Measurements from ENCODE around the gene INCA1. TPM values are rescaled to one million over a fixed set of nuclear protein-coding genes. Genes with fewer than 3 reads are reported as not detected.

INCA1 gene
- total RNA-seq (1 to 10 TPM; 1.1 to 2.1 (median 1.6) TPM), polyA plus RNA-seq (1 to 10 TPM; 2.4 to 5.8 (median 3.2) TPM)
- long read RNA-seq, donor 1, partial matches to known transcripts, result 5 of 5 reads
- long read RNA-seq, donor 1, other reads (novel, unspliced or antisense), result 0 of 5 reads
- long read RNA-seq, donor 2, result 0 reads

GRCh38 chr17:4997302-4998026, at the start of gene INCA1, which contains the start of gene KIF1C:
Gene INCA1, minus strand, starts transcription at chr17:4997522. Its CDS starts 3,085 bp downstream, at chr17:4994437.
Gene KIF1C, plus strand, starts transcription at chr17:4997950. Its CDS starts 2,297 bp downstream, at chr17:5000247.
- Histone ChIP-seq H3K4me1 (peaks cover 18 to 51% (median 32%) of the 10 kb centered on the region in 6 donors), H3K27ac (peak within 1 kb of the TSS; percentile 69 to 95 (median 90)), H3K9me3 (no peaks in the 10 kb centered on the region), H3K4me3 (peak within 1 kb of the TSS; percentile 85 to 97 (median 88)), H3K27me3 (replicated peaks in 1 of 7) (no peaks in the 10 kb centered on the region), H3K36me3 (peaks cover 0 to 24% (median 14%) of the 10 kb centered on the region in 6 donors)
- TF ChIP-seq CTCF (IDR thresholded peaks at IDR 0.05 in 8 of 11, conservative IDR thresholded peaks at IDR 0.05 in 3 of 11) (peak in 9 of 11 experiments; percentile 19 to 65 (median 43)), POLR2AphosphoS5 (IDR thresholded peaks at IDR 0.05) (peak; percentile 71 to 85 (median 78)), POLR2A (IDR thresholded peaks at IDR 0.05) (peak in 2 of 3 donors; percentile 28 to 37)
- WGBS, 5 donors, result 0 to 6% (median 1%) methylated on average over 3 to 93 of the region's 93 CpGs
- peak; percentile 99 for DNase-seq
- intact Hi-C loops (cut with DNase I; ENCODE audit: low total_unique reads), result loop anchor here (10.0 kb wide), 1 partner anchor 63 kb away; the partner anchor contains the start of gene GP1BA

- Histone ChIP-seq H3K4me1 (peaks cover 4 to 56% (median 25%) of the 10 kb centered on the region in 6 donors), H3K36me3 (no peaks in the 10 kb centered on the region), H3K27me3 (replicated peaks in 1 of 7) (no peaks in the 10 kb centered on the region), H3K4me3 (no peak overlapping the region), H3K27ac (peak overlapping the region in 2 of 8 donors; percentile 13 to 26), H3K9me3 (no peaks in the 10 kb centered on the region)
- TF ChIP-seq POLR2AphosphoS5 (IDR thresholded peaks at IDR 0.05) (no peak), CTCF (IDR thresholded peaks at IDR 0.05 in 8 of 11, conservative IDR thresholded peaks at IDR 0.05 in 3 of 11) (no peak), POLR2A (IDR thresholded peaks at IDR 0.05) (no peak)
- DNase-seq, result no peak
- intact Hi-C loops (cut with DNase I; ENCODE audit: low total_unique reads), result no loop called here
- WGBS, 5 donors, result 64 to 70% (median 68%) methylated on average over 6 of the region's 6 CpGs
These were observed 48.2 kb upstream of the INCA1 start for GRCh38 chr17:5045496-5045895.

- no peak overlapping the region for H3K4me3 ChIP-seq
- no peak for TF ChIP-seq CTCF (IDR thresholded peaks at IDR 0.05 in 8 of 11, conservative IDR thresholded peaks at IDR 0.05 in 3 of 11)
- TF ChIP-seq POLR2A (IDR thresholded peaks at IDR 0.05), result no peak
- TF ChIP-seq POLR2AphosphoS5 (IDR thresholded peaks at IDR 0.05), result no peak
- H3K9me3 ChIP-seq, result no peaks in the 10 kb centered on the region
- no peak for DNase-seq
- H3K27me3 ChIP-seq (replicated peaks in 1 of 7), result no peaks in the 10 kb centered on the region
- H3K4me1 ChIP-seq, result peaks cover 4 to 47% (median 18%) of the 10 kb centered on the region in 6 donors
- 74 to 89% (median 85%) methylated on average over 5 of the region's 5 CpGs for WGBS, 5 donors
- no peaks in the 10 kb centered on the region for H3K36me3 ChIP-seq
- intact Hi-C loops (cut with DNase I; ENCODE audit: low total_unique reads), result no loop called here
- peak overlapping the region in 2 of 8 donors; percentile 2 to 26 for H3K27ac ChIP-seq
These were observed 47.3 kb upstream of the INCA1 start for GRCh38 chr17:5044630-5045029.

GRCh38 chr17:5043524-5043923, 46.2 kb upstream of the INCA1 start:
- no peak overlapping the region for H3K4me3 ChIP-seq
- TF ChIP-seq POLR2AphosphoS5 (IDR thresholded peaks at IDR 0.05), result no peak
- no peak for TF ChIP-seq POLR2A (IDR thresholded peaks at IDR 0.05)
- TF ChIP-seq CTCF (IDR thresholded peaks at IDR 0.05 in 8 of 11, conservative IDR thresholded peaks at IDR 0.05 in 3 of 11), result no peak
- no peak for DNase-seq
- intact Hi-C loops (cut with DNase I; ENCODE audit: low total_unique reads), result no loop called here
- no peaks in the 10 kb centered on the region for H3K27me3 ChIP-seq (replicated peaks in 1 of 7)
- H3K4me1 ChIP-seq, result peaks cover 0 to 36% (median 9%) of the 10 kb centered on the region in 6 donors
- no peaks in the 10 kb centered on the region for H3K9me3 ChIP-seq
- H3K27ac ChIP-seq, result no peak overlapping the region
- 91 to 100% (median 97%) methylated on average over 1 of the region's 1 CpG for WGBS, 5 donors
- H3K36me3 ChIP-seq, result no peaks in the 10 kb centered on the region
